Measurements from ENCODE around the gene PSKH1. TPM values are rescaled to one million over a fixed set of nuclear protein-coding genes. Genes with fewer than 3 reads are reported as not detected.
A peak's percentile ranks its signal among the peaks of the same experiment; 100 is the strongest.

PSKH1 gene
- total and polyA plus RNA-seq, 9 of the 15 experiments (the other 6 are each of a cell fraction or from before 2014, with no cell fraction given): 0.96 to 20.9 (median 9.4) TPM

- TF ChIP-seq ZBTB40 (IDR thresholded peaks at IDR 0.05) (0 out of 2 replicates have a peak, but pooled peaks have one; percentile 47), ZBTB40 (CRISPR knock-in tag; IDR thresholded peaks at IDR 0.05) (no peak), SNAPC5 (CRISPR knock-in tag; IDR thresholded peaks at IDR 0.05) (no peak), CBX1 (IDR thresholded peaks at IDR 0.05; ENCODE audit: low read depth) (peak; percentile 98), ZSCAN29 (IDR thresholded peaks at IDR 0.05) (no peak), CTCF (IDR thresholded peaks at IDR 0.05 in 2 of 3, conservative IDR thresholded peaks at IDR 0.05 in 1 of 3; ENCODE audit: insufficient read depth in 2 of 3, low read depth in 1 of 3, low read length in 3 of 3) (0 out of 6 replicates have a peak, but pooled peaks of 1 of the 3 experiments have one; percentile 0), HOMEZ (CRISPR knock-in tag; IDR thresholded peaks at IDR 0.05) (no peak), FOSL1 (tag; conservative IDR thresholded peaks at IDR 0.05) (peak; percentile 61), SMAD2 (IDR thresholded peaks at IDR 0.05; ENCODE audit: low read depth, low read length) (no peak), RB1 (IDR thresholded peaks at IDR 0.05; ENCODE audit: low read depth) (peak; percentile 95; the same call in 1 of the 2 replicates), U2AF1 (optimal IDR thresholded peaks at IDR 0.05; ENCODE audit: low read depth, low read length) (no peak), CBFA2T2 (conservative IDR thresholded peaks at IDR 0.05) (no peak), GABPA (tag; conservative IDR thresholded peaks at IDR 0.05; ENCODE audit: low read depth) (peak; percentile 83), ZNF217 (CRISPR knock-in tag; IDR thresholded peaks at IDR 0.05) (no peak)
Observed at GRCh38 chr16:67968400-67969253, 75.6 kb downstream of the PSKH1 start, which contains the start of gene SLC12A4 (continued).
